Lower leg skin (tissue), 4 donors: ENCODE results near the gene B3GNT2. TPM values are rescaled to one million over a fixed set of nuclear protein-coding genes. Genes with fewer than 3 reads are reported as not detected.
"Not testable (repeated sequence)": the region's sequence is repeated elsewhere in the genome, so short reads cannot be mapped to it uniquely, and the experiment has no call there.

Experiments
- DNase-seq, 2 donors: peaks; one replicate each; pipeline ENCODE4 v3.0.0-alpha.2; 2019; ENCODE audit warnings: low spot score in 2 of 2
- H3K4me3 ChIP-seq: fragments of 200-600 bp; sonication (generic); 2 replicates; pipeline ENCODE4 v1.5.1; 2017; ENCODE audit warnings: mild to moderate bottlenecking, low read depth; ENCODE audit not compliant: poor library complexity, severe bottlenecking
- CTCF ChIP-seq, 3 donors: fragments of 450-650 bp; IDR thresholded peaks; one replicate each; pipeline ENCODE4 v1.5.1; 2016; ENCODE audit warnings: antibody characterized with exemption in 3 of 3, mild to moderate bottlenecking in 3 of 3, moderate library complexity in 2 of 3
- POLR2A ChIP-seq, 2 donors: fragments of 450-650 bp; IDR thresholded peaks; one replicate each; pipeline ENCODE4 v1.6.1; 2016 to 2017; ENCODE audit warnings: antibody characterized with exemption in 2 of 2, mild to moderate bottlenecking in 1 of 2, moderate library complexity in 1 of 2
- WGBS, 2 donors: methylation state at CpG; one replicate each; pipeline ENCODE4 v1.1.5; 2018; 5-methylcytosine and 5-hydroxymethylcytosine counted together
- intact Hi-C: fragments of 100-400 bp; cut with DNase I; formaldehyde crosslinking; loops from one replicate; pipeline ENCODE4 v1.15.0; 2023; ENCODE audit warnings: low total_unique reads
- microRNA-seq, 2 donors: library from miRNA; unstranded; fragments of <30 nt; microRNA quantifications; one replicate each; pipeline ENCODE4, GENCODE V29; 2016; ENCODE audit warnings: borderline replicate concordance in 2 of 2, borderline number of aligned reads in 1 of 2
- total RNA-seq, 4 donors: library from RNA; depleted of rRNA; stranded (reverse); fragments of >200 nt; gene quantifications; one replicate each; pipeline ENCODE4 v1.1.0, GENCODE V29; 2016

The B3GNT2 gene
- total RNA-seq, 4 donors from 2014 or later, result 17.9 to 31.1 (median 19.9) TPM

DNA sequence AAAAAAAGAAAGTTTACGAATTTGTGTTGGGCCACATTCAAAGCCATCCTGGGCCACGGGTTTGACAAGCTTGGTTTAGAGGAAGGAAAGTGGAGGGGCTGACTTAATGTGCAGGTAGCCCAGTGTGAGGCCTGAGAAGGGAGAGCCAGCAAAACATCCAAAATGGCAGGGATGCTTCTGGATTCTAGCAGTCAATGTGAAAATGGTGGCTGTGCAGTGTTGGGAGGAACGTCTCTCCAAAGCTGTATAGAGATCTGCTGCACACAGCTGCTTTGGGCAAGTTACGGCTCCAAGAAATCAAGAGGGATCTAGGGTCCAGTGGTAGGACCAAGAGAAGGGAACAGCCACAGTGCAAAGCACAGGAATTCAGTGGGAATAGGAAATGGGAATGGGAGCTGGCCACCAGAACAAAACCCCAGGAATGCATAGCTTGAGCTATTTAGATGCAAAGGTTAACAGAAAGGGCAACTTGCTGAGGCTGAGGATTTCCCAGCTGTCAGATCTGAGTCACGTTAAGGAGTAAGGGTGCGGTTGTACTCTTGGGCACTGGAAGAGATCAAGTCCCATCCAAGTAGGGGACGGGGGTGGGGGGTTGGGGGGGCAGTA, 70.6 kb downstream of the B3GNT2 start:
- DNase-seq, result no peak
- intact Hi-C loops, result no loop called here
- WGBS, 2 donors, result 60 to 68% methylated on average over 7 of the region's 7 CpGs
- TF ChIP-seq CTCF (IDR thresholded peaks at IDR 0.05) (no peak), POLR2A (IDR thresholded peaks at IDR 0.05) (no peak)
- no peak overlapping the region for H3K4me3 ChIP-seq

- H3K4me3 ChIP-seq, result no peak overlapping the region
- 68 to 86% methylated on average over 2 of the region's 2 CpGs for WGBS, 2 donors
- intact Hi-C loops, result no loop called here
- peak in 1 of 2 donors; percentile 30 for DNase-seq
- TF ChIP-seq CTCF (IDR thresholded peaks at IDR 0.05) (no peak), POLR2A (IDR thresholded peaks at IDR 0.05) (no peak)
Measured at GRCh38 chr2:62267696-62268095, 71.8 kb downstream of the B3GNT2 start.

DNA sequence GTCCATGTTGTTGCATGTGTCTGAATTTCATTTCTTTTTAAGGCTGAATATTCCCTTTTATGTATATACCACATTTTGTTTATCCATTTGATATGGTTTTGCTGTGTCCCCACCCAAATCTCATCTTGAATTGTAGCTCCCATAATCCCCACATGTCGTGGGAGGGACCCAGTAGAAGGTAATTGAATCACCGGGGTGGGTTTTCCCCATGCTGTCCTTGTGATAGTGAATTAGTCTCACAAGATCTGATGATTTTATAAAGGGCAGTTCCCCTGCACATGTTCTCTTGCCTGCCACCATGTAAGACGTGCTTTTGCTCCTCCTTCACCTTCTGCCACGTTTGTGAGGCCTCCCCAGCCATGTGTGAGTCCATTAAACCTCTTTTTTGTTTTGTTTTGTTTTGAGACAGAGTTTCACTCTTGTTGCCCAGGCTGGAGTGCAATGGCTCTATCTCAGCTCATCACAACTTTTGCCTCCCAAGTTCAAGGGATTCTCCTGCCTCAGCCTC, 72.8 kb downstream of the B3GNT2 start:
- DNase-seq, H3K4me3 ChIP-seq, intact Hi-C loops: not testable (repeated sequence)
- WGBS, 2 donors, result 79 to 91% methylated on average over 4 of the region's 4 CpGs

DNA sequence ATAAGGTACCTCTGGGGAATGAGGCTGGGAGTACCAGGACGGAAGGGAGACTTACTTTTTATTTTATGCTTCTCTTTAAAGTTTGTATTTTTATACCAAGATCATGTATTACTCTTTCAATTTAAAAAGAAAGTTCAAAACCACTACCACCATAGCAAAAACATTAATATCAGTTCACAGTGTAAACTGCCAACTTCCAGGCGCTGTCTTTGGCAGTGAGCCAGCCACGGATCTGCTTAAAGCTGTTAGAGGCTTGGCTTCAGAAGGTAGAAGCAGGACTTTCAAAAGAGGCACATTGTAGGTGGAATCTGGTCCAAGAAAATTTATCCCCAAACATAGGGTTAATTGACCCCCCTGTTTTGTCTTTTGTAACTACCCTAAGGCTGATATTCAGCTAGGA, 74.8 kb downstream of the B3GNT2 start:
- 6 to 16% methylated on average over 3 of the region's 3 CpGs for WGBS, 2 donors
- no peak for TF ChIP-seq CTCF (IDR thresholded peaks at IDR 0.05)
- TF ChIP-seq POLR2A (IDR thresholded peaks at IDR 0.05), result no peak
- DNase-seq, result peak in 1 of 2 donors; percentile 28
- intact Hi-C loops, result no loop called here
- no peak overlapping the region for H3K4me3 ChIP-seq

Small RNA genes within 50 kb of the gene (microRNA-seq; reads per million reads assigned to microRNA genes)
- gene MIR5192, result 0 reads per million in 2 donors
